A549 (cell line): ENCODE measurements around the gene CYP4F8. TPM values are rescaled to one million over a fixed set of nuclear protein-coding genes. Genes with fewer than 3 reads are reported as not detected.

Experiments
- ATAC-seq, 2 experiments: fragments of 200-7000 bp in 1 of 2; fragments of >200 bp in 1 of 2; cut with Nextera tagmentation in 1 of 2; cut with Tn5 transposase in 1 of 2; 3 replicates each; pipeline versions ENCODE4 v1.8.0 to v1.9.1; 2018 to 2020; ENCODE audit warnings: mild to moderate bottlenecking in 1 of 2, moderate library complexity in 1 of 2
- CTCF ChIA-PET: fragments of 300-600 bp; sonication (Branson Sonifier 250); formaldehyde crosslinking; extraction: SDS; loops from one replicate; lab custom pipeline; 2021; ENCODE audit warnings: antibody characterized with exemption, inconsistent platforms; lab: Yijun Ruan, JAX
- POLR2A ChIA-PET: fragments of 350-600 bp; formaldehyde crosslinking; extraction: SDS; loops from one replicate; lab custom pipeline; 2021; ENCODE audit warnings: antibody characterized with exemption, inconsistent platforms; lab: Yijun Ruan, JAX
- DNase-seq, 2 experiments: peaks; one replicate each; pipeline versions ENCODE4 v3.0.0 to v3.0.0-alpha.2; 2011 to 2016; ENCODE audit warnings: low read depth in 1 of 2, low spot score in 1 of 2
- FAIRE-seq: peaks from 2 replicates; lab custom pipeline; 2011; peaks lifted over from hg19 to GRCh38; lab: Jason Lieb, UNC
- H3K27ac ChIP-seq, 2 experiments: fragments of >200 bp; sonication (Bioruptor Twin); formaldehyde crosslinking; 3 replicates each; pipeline ENCODE4 v1.5.1; 2016 to 2017
- H3K4me1 ChIP-seq: fragments of >200 bp; sonication (Bioruptor Twin); formaldehyde crosslinking; 3 replicates; pipeline ENCODE4 v1.6.1; 2016
- H3K4me2 ChIP-seq: fragments of >200 bp; sonication (Bioruptor Twin); formaldehyde crosslinking; 3 replicates; pipeline ENCODE4 v1.6.1; 2016
- H3K4me3 ChIP-seq: fragments of >200 bp; sonication (Bioruptor Twin); formaldehyde crosslinking; 3 replicates; pipeline ENCODE4 v1.5.1; 2016
- H3K9me3 ChIP-seq: fragments of >200 bp; sonication (Bioruptor Twin); formaldehyde crosslinking; 3 replicates; pipeline ENCODE4 v1.6.1; 2016
- BHLHE40 ChIP-seq: IDR thresholded peaks from 2 replicates; pipeline ENCODE4 v1.6.1; 2012; ENCODE audit warnings: low read depth, low read length, inconsistent platforms
- CEBPB ChIP-seq, 2 experiments: fragments of >200 bp in 1 of 2; sonication (Bioruptor Twin) in 1 of 2; formaldehyde crosslinking in 1 of 2; IDR thresholded peaks; 2 replicates each; pipeline ENCODE4 v1.6.1; 2012 to 2016
- CHD4 ChIP-seq: fragments of 200-600 bp; sonication (generic); IDR thresholded peaks from 2 replicates; pipeline ENCODE4 v1.6.1; 2016; ENCODE audit warnings: antibody characterized with exemption, mild to moderate bottlenecking, borderline replicate concordance
- EHF ChIP-seq: fragments of 250-450 bp; sonication (Bioruptor Pico); IDR thresholded peaks from 2 replicates; pipeline ENCODE4 v1.5.0; 2020; ENCODE audit warnings: mild to moderate bottlenecking
- EHMT2 ChIP-seq: fragments of 200-600 bp; sonication (generic); IDR thresholded peaks from 2 replicates; pipeline ENCODE4 v1.6.1; 2016; ENCODE audit warnings: antibody characterized with exemption, low read depth, mild to moderate bottlenecking, moderate library complexity
- FOXS1 ChIP-seq: fragments of 250-450 bp; sonication (Bioruptor Pico); IDR thresholded peaks from 2 replicates; pipeline ENCODE4 v1.5.0; 2020; ENCODE audit warnings: mild to moderate bottlenecking, moderate library complexity
- GATA3 ChIP-seq: IDR thresholded peaks from 2 replicates; pipeline ENCODE4 v1.6.1; 2012; ENCODE audit warnings: borderline replicate concordance
- HDAC2 ChIP-seq: fragments of 200-600 bp; sonication (generic); IDR thresholded peaks from 2 replicates; pipeline ENCODE4 v1.6.1; 2016
- HOXB13 ChIP-seq: fragments of 250-450 bp; sonication (Bioruptor Pico); IDR thresholded peaks from 2 replicates; pipeline ENCODE4 v1.5.0; 2020; ENCODE audit warnings: low read depth, mild to moderate bottlenecking, moderate library complexity
- JUNB ChIP-seq: fragments of >200 bp; sonication (Bioruptor Twin); formaldehyde crosslinking; IDR thresholded peaks from 2 replicates; pipeline ENCODE4 v1.6.1; 2016
- KDM1A ChIP-seq: fragments of 200-600 bp; sonication (generic); IDR thresholded peaks from 2 replicates; pipeline ENCODE4 v1.6.1; 2016; ENCODE audit warnings: low read depth, mild to moderate bottlenecking
- MAZ ChIP-seq: fragments of 150-350 bp; IDR thresholded peaks from 2 replicates; pipeline ENCODE4 v1.6.1; 2014; ENCODE audit warnings: antibody characterized with exemption, low read depth, low read length, borderline replicate concordance
- NPAS2 ChIP-seq: fragments of 250-450 bp; sonication (Bioruptor Pico); IDR thresholded peaks from 2 replicates; pipeline ENCODE4 v1.8.0; 2022; ENCODE audit warnings: mild to moderate bottlenecking, moderate library complexity, borderline replicate concordance
- RCOR1 ChIP-seq: fragments of 150-350 bp; IDR thresholded peaks from 2 replicates; pipeline ENCODE4 v1.6.1; 2014; ENCODE audit warnings: antibody characterized with exemption, low read length, low read depth
- SMC3 ChIP-seq: fragments of >200 bp; sonication (Bioruptor Twin); formaldehyde crosslinking; IDR thresholded peaks from 3 replicates; pipeline ENCODE4 v1.6.1; 2018; ENCODE audit warnings: inconsistent platforms
- ZFP36 ChIP-seq: fragments of 450-650 bp; IDR thresholded peaks from 2 replicates; pipeline ENCODE4 v1.6.1; 2014; ENCODE audit warnings: borderline replicate concordance; ENCODE audit not compliant: partially characterized antibody
- WGBS: methylation state at CpG from one replicate; pipeline ENCODE4 v1.1.6; 2017; ENCODE audit errors: missing lambda C conversion rate; 5-methylcytosine and 5-hydroxymethylcytosine counted together
- polyA plus RNA-seq, 4 experiments: library from polyadenylated mRNA; depleted of rRNA in 3 of 4; stranded (reverse); fragments of >200 nt; fragmentation: RNase III in 1 of 4; extraction: RNeasy Plus Mini Kit Qiagen cat#74134 plus additional on column Dnase treatment in 1 of 4; gene quantifications; 2 replicates in 3 of 4; 3 replicates in 1 of 4; pipeline ENCODE4 v1.2.3, GENCODE V29; 2011 to 2017
- TF ChIP-seq, protein P1 (sequence below): fragments of >200 bp; sonication (Bioruptor Twin); formaldehyde crosslinking; IDR thresholded peaks from 3 replicates; pipeline ENCODE4 v1.6.1; 2016
- TF ChIP-seq, protein P2 (sequence below): fragments of >200 bp; sonication (Bioruptor Twin); formaldehyde crosslinking; IDR thresholded peaks from 3 replicates; pipeline ENCODE4 v1.5.1; 2016
- TF ChIP-seq, protein P3 (sequence below): fragments of 150-350 bp; IDR thresholded peaks from 2 replicates; pipeline ENCODE4 v1.6.1; 2014; ENCODE audit warnings: low read depth, mild to moderate bottlenecking, low read length
- TF ChIP-seq, protein P4 (sequence below): fragments of >200 bp; sonication (Bioruptor Twin); formaldehyde crosslinking; IDR thresholded peaks from 2 replicates; pipeline ENCODE4 v1.6.1; 2016

The CYP4F8 gene
- polyA plus RNA-seq, 2 of the 4 experiments (the other 2 are of a cell fraction), result not detected

DNA sequence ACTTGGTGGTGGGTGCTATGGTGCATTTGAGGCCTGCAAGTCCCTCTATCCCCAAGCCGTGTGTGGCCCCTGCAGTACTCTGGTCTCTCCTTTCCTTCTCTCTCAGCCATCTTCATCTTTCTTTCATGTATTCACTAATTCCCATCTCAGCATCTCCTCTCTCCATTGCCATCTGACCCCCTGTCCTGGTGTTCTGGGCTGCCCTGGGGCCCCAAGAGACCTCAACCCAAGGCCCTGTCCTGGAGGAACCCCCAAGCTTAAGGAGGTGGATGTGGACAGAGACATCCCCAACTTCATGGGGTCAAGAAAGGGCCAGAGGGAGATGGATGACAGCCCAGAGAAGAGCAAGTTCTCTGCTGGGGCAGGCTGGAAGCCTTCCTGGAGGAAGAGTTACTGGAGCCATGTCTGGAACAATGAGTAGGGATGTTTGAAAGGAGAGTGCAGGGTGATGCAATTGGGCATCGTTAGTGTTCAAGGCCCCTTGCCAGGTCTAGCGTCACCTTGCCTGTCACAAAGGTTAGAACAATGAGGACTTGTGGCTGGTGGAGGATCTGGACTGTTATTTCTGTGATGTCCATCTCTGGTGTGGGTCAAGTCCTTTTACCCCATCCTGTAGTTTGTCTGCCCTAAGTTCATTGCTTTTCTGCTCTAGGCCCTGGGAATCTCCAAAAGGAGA, 29.2 kb downstream of the CYP4F8 start:
- TF ChIP-seq FOXS1 (CRISPR knock-in tag) (no peak), GATA3 (no peak), ZFP36 (no peak), HOXB13 (no peak), NPAS2 (CRISPR knock-in tag) (no peak), JUNB (no peak)
- no peak overlapping the region for H3K4me3 ChIP-seq
- H3K27ac ChIP-seq, result no peak overlapping the region
- POLR2A ChIA-PET, result no interaction called here
- WGBS, result 90% methylated on average over 3 of the region's 3 CpGs
- H3K4me1 ChIP-seq, result peaks cover 33% of the 10 kb centered on the region
- no peaks in the 10 kb centered on the region for H3K9me3 ChIP-seq
- ATAC-seq (no peak), FAIRE-seq (no peak), DNase-seq (no peak)
- H3K4me2 ChIP-seq, result 0 out of 3 replicates have a peak overlapping the region, but pooled peaks have one; percentile 23
- CTCF ChIA-PET, result no interaction called here

DNA sequence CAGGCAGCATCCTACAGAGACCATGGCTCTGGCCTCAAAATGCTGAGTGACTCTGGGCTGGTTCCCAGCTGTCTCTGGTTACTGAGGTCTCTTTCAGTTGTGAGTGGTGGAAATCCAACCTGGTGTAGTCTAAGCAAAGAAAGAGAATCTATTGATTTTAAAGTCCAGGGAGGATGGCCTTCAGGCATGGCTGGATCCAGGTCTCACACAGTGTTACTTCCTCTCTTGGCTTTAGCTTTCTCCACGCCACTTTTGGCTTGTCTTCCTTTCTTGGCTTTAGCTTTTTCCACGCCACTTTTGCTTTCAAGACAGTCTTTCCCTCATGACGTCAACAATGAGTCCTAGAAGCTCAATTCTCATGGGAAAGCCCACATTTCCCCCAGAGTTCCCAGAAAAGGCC, 29.8 kb downstream of the CYP4F8 start:
- Histone ChIP-seq H3K4me3 (no peak overlapping the region), H3K4me1 (peaks cover 28% of the 10 kb centered on the region), H3K4me2 (no peak overlapping the region), H3K27ac (no peak overlapping the region), H3K9me3 (no peaks in the 10 kb centered on the region)
- DNase-seq (no peak), FAIRE-seq (no peak), ATAC-seq (no peak)
- TF ChIP-seq, protein P1, sequence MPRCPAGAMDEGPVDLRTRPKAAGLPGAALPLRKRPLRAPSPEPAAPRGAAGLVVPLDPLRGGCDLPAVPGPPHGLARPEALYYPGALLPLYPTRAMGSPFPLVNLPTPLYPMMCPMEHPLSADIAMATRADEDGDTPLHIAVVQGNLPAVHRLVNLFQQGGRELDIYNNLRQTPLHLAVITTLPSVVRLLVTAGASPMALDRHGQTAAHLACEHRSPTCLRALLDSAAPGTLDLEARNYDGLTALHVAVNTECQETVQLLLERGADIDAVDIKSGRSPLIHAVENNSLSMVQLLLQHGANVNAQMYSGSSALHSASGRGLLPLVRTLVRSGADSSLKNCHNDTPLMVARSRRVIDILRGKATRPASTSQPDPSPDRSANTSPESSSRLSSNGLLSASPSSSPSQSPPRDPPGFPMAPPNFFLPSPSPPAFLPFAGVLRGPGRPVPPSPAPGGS, result no peak
- TF ChIP-seq MAZ (no peak), RCOR1 (no peak), HOXB13 (no peak), CHD4 (no peak), KDM1A (no peak)
- WGBS, result 93% methylated on average over 3 of the region's 3 CpGs
- POLR2A ChIA-PET, result no interaction called here
- CTCF ChIA-PET, result interaction anchor here (1.0 to 2.7 kb wide), 3 partner anchors 15 to 140 kb away, joined by 3 to 10 read pairs (median 7); no protein-coding TSS in a partner anchor

DNA sequence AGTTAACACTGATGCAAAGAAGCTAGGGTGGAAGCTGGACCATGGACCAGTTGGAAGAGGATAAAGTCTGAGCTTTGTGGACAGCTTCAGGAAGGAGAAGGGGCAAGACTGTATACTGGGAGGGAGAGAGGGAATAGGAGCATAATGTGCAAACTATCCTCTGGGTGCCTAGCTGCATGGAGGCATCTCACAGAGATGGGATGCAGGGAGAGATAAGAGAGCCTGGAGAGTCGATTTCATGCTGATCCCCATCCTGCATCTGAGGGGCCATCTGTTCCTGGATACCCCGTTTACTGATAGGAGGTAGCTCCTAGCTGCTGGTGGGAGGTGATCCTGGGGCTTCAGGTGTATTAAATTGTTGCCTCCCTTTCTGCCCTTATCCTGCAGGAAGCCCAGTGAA, 34.5 kb downstream of the CYP4F8 start:
- H3K4me2 ChIP-seq, result no peak overlapping the region
- no peak overlapping the region for H3K4me3 ChIP-seq
- ATAC-seq (no peak), DNase-seq (no peak), FAIRE-seq (no peak)
- TF ChIP-seq, protein P2, sequence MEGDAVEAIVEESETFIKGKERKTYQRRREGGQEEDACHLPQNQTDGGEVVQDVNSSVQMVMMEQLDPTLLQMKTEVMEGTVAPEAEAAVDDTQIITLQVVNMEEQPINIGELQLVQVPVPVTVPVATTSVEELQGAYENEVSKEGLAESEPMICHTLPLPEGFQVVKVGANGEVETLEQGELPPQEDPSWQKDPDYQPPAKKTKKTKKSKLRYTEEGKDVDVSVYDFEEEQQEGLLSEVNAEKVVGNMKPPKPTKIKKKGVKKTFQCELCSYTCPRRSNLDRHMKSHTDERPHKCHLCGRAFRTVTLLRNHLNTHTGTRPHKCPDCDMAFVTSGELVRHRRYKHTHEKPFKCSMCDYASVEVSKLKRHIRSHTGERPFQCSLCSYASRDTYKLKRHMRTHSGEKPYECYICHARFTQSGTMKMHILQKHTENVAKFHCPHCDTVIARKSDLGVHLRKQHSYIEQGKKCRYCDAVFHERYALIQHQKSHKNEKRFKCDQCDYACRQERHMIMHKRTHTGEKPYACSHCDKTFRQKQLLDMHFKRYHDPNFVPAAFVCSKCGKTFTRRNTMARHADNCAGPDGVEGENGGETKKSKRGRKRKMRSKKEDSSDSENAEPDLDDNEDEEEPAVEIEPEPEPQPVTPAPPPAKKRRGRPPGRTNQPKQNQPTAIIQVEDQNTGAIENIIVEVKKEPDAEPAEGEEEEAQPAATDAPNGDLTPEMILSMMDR, result no peak
- TF ChIP-seq, protein P3, sequence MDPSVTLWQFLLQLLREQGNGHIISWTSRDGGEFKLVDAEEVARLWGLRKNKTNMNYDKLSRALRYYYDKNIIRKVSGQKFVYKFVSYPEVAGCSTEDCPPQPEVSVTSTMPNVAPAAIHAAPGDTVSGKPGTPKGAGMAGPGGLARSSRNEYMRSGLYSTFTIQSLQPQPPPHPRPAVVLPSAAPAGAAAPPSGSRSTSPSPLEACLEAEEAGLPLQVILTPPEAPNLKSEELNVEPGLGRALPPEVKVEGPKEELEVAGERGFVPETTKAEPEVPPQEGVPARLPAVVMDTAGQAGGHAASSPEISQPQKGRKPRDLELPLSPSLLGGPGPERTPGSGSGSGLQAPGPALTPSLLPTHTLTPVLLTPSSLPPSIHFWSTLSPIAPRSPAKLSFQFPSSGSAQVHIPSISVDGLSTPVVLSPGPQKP, result no peak
- TF ChIP-seq EHMT2, result no peak
- no peak for TF ChIP-seq EHF (CRISPR knock-in tag)
- no peak for TF ChIP-seq SMC3
- TF ChIP-seq, protein P4, sequence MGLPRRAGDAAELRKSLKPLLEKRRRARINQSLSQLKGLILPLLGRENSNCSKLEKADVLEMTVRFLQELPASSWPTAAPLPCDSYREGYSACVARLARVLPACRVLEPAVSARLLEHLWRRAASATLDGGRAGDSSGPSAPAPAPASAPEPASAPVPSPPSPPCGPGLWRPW, result no peak
- no peak for TF ChIP-seq CEBPB (IDR thresholded peaks at IDR 0.05)
- no peak for TF ChIP-seq BHLHE40
- no peak for TF ChIP-seq HDAC2
- H3K9me3 ChIP-seq, result no peaks in the 10 kb centered on the region
- ChIA-PET CTCF (no interaction called here), POLR2A (interaction anchor here (0.6 kb wide), 1 partner anchor 496 kb away, joined by 5 read pairs; no protein-coding TSS in a partner anchor)
- 94% methylated on average over 2 of the region's 2 CpGs for WGBS
- H3K27ac ChIP-seq, result no peak overlapping the region
- H3K4me1 ChIP-seq, result no peaks in the 10 kb centered on the region
